ENCODE results near the gene ACP6. TPM values are rescaled to one million over a fixed set of nuclear protein-coding genes. Genes with fewer than 3 reads are reported as not detected.

Gene ACP6
- total and polyA plus RNA-seq, 10 of the 15 experiments (the other 5 are each of a cell fraction or from before 2014, with no cell fraction given): 3.1 to 19.7 (median 9.4) TPM

- Histone ChIP-seq H3K27me3 (replicated peaks in 1 of 2; ENCODE audit: control insufficient read depth in 2 of 2, insufficient read depth in 2 of 2, low read length in 1 of 2) (no peaks in the 10 kb centered on the region), H3K4me3 (no peak overlapping the region), H3K9me3 (replicated peaks; ENCODE audit: control insufficient read depth, insufficient read depth, low read length) (no peaks in the 10 kb centered on the region; the same call in 2 of the 3 replicates), H3K4me2 (ENCODE audit: control insufficient read depth, insufficient read depth) (no peak overlapping the region), H3K27ac (ENCODE audit: control insufficient read depth, insufficient read depth) (no peak overlapping the region), H2AFZ (ENCODE audit: control insufficient read depth, low read depth, low read length) (no peak overlapping the region), H3K79me2 (ENCODE audit: control insufficient read depth, insufficient read depth, low read length) (no peaks in the 10 kb centered on the region), H3K36me3 (ENCODE audit: control insufficient read depth in 2 of 2, insufficient read depth in 2 of 2, low read length in 1 of 2) (no peaks in the 10 kb centered on the region), H3K9ac (ENCODE audit: control insufficient read depth, insufficient read depth, low read length) (no peak overlapping the region), H3K4me1 (ENCODE audit: control insufficient read depth, insufficient read depth, low read length) (no peaks in the 10 kb centered on the region), H4K20me1 (ENCODE audit: control insufficient read depth, insufficient read depth) (no peaks in the 10 kb centered on the region)
- SMC1A ChIA-PET (ENCODE audit: uncharacterized antibody, unreplicated experiment): no interaction called here
- BruUV-seq (replicated peaks): no TSS peak
- intact Hi-C loops (cut with micrococcal nuclease; ENCODE audit: unreplicated experiment) (no loop called here), in situ Hi-C loops (cut with MboI) (no loop called here)
- RAD21 ChIA-PET (ENCODE audit: unreplicated experiment): no interaction called here
- TF ChIP-seq GABPA (IDR thresholded peaks at IDR 0.05; ENCODE audit: low read depth) (no peak), MTA2 (IDR thresholded peaks at IDR 0.05; ENCODE audit: low read depth) (no peak), POLR2AphosphoS2 (IDR thresholded peaks at IDR 0.05; ENCODE audit: low read depth, low read length) (no peak), SP1 (IDR thresholded peaks at IDR 0.05; ENCODE audit: low read depth, low read length) (no peak)
- CTCF ChIA-PET: no interaction called here
- POLR2A ChIA-PET: no interaction called here
- FAIRE-seq (no peak), ATAC-seq (no peak), DNase-seq (ENCODE audit: low read depth, low spot score) (no peak)
- 0% methylated on average over 4 of the region's 4 CpGs for WGBS (ENCODE audit: insufficient coverage, insufficient replicate concordance, low lambda C conversion rate, missing lambda C conversion rate)
Measured at GRCh38 chr1:147676311-147677085, 6.2 kb upstream of the ACP6 start.

- 3% methylated on average over 2 of the region's 2 CpGs for WGBS (ENCODE audit: insufficient coverage, insufficient replicate concordance, low lambda C conversion rate, missing lambda C conversion rate)
- no peaks in the 10 kb centered on the region for H3K27me3 ChIP-seq (replicated peaks in 1 of 2; ENCODE audit: control insufficient read depth in 2 of 2, insufficient read depth in 2 of 2, low read length in 1 of 2)
- H3K9me3 ChIP-seq (replicated peaks; ENCODE audit: control insufficient read depth, insufficient read depth, low read length): no peaks in the 10 kb centered on the region; the same call in 2 of the 3 replicates
- ATAC-seq (no peak), DNase-seq (ENCODE audit: low read depth, low spot score) (no peak), FAIRE-seq (no peak)
- no peak overlapping the region for H3K27ac ChIP-seq (ENCODE audit: control insufficient read depth, insufficient read depth)
- intact Hi-C loops (cut with micrococcal nuclease; ENCODE audit: unreplicated experiment): no loop called here
- ChIA-PET RAD21 (ENCODE audit: unreplicated experiment) (no interaction called here), CTCF (interaction anchor here (1.6 kb wide), 1 partner anchor 219 kb away, joined by 4 read pairs; no protein-coding TSS in a partner anchor), POLR2A (no interaction called here), SMC1A (ENCODE audit: uncharacterized antibody, unreplicated experiment) (no interaction called here)
- no peaks in the 10 kb centered on the region for H3K36me3 ChIP-seq (ENCODE audit: control insufficient read depth in 2 of 2, insufficient read depth in 2 of 2, low read length in 1 of 2)
- H3K4me1 ChIP-seq (ENCODE audit: control insufficient read depth, insufficient read depth, low read length): no peaks in the 10 kb centered on the region
- no peaks in the 10 kb centered on the region for H3K79me2 ChIP-seq (ENCODE audit: control insufficient read depth, insufficient read depth, low read length)
- no peak overlapping the region for H2AFZ ChIP-seq (ENCODE audit: control insufficient read depth, low read depth, low read length)
- H3K4me3 ChIP-seq: no peak overlapping the region
- no peak overlapping the region for H3K9ac ChIP-seq (ENCODE audit: control insufficient read depth, insufficient read depth, low read length)
- in situ Hi-C loops (cut with MboI): no loop called here
- no peak overlapping the region for H3K4me2 ChIP-seq (ENCODE audit: control insufficient read depth, insufficient read depth)
- H4K20me1 ChIP-seq (ENCODE audit: control insufficient read depth, insufficient read depth): no peaks in the 10 kb centered on the region
- BruUV-seq (replicated peaks): no TSS peak
- TF ChIP-seq NR2C1 (IDR thresholded peaks at IDR 0.05) (no peak), CREB1 (IDR thresholded peaks at IDR 0.05; ENCODE audit: low read depth) (no peak), MTA2 (IDR thresholded peaks at IDR 0.05; ENCODE audit: low read depth) (no peak), SPI1 (IDR thresholded peaks at IDR 0.05; ENCODE audit: borderline replicate concordance, insufficient read depth, low read depth, low read length) (no peak), FOXK2 (IDR thresholded peaks at IDR 0.05) (no peak), RFX5 (IDR thresholded peaks at IDR 0.05; ENCODE audit: low read depth, low read length) (no peak), KAT2A (conservative IDR thresholded peaks at IDR 0.05; ENCODE audit: control insufficient read depth, low read depth, low read length) (no peak)
Measured at GRCh38 chr1:147673816-147674215, 3.5 kb upstream of the ACP6 start.
